ENCODE results near the gene TFAP2A.
A peak's percentile ranks its signal among the peaks of the same experiment; 100 is the strongest.

TFAP2A gene

GRCh38 chr6:10409233-10409721 lies 5.6 kb downstream of the TFAP2A start (continued):
- TF ChIP-seq ZNF792 (tag by site-specific recombination; IDR thresholded peaks at IDR 0.05): no peak
- 0 out of 2 replicates have a peak, but pooled peaks have one; percentile 27 for TF ChIP-seq ZXDB (tag by site-specific recombination; IDR thresholded peaks at IDR 0.05)
- peak; percentile 69 for TF ChIP-seq FEZF1 (tag by site-specific recombination; IDR thresholded peaks at IDR 0.05)
- TF ChIP-seq ZNF423 (tag by site-specific recombination; IDR thresholded peaks at IDR 0.05): no peak
- no peak for TF ChIP-seq ZNF16 (tag by site-specific recombination; IDR thresholded peaks at IDR 0.05; ENCODE audit: low read depth)
- TF ChIP-seq ZNF488 (tag by site-specific recombination; IDR thresholded peaks at IDR 0.05): no peak

- CTCF ChIA-PET: interaction anchor here (0.9 to 2.2 kb wide), 2 partner anchors 18 to 21 kb away, joined by 5 to 8 read pairs; no protein-coding TSS in a partner anchor
Measured at GRCh38 chr6:10408457-10408856, 6.4 kb downstream of the TFAP2A start.

GRCh38 chr6:10407674-10408054 lies 7.2 kb downstream of the TFAP2A start:
- peak overlapping the region; percentile 67 for H3K27ac ChIP-seq (ENCODE audit: extremely low read depth, low read depth, low read length)
- ChIA-PET POLR2A (interaction anchor here (4.2 kb wide), 2 partner anchors 7 to 11 kb away, joined by 37 to 97 read pairs; partner anchors contain the start of gene TFAP2A), CTCF (interaction anchor here (2.9 kb wide), 1 partner anchor 21 kb away, joined by 13 read pairs; no protein-coding TSS in a partner anchor)
- H3K36me3 ChIP-seq (ENCODE audit: control insufficient read depth in 2 of 2, insufficient read depth in 1 of 2, low read length in 2 of 2): peaks cover 3 to 50% of the 10 kb centered on the region in 2 experiments; a peak in 2 of 3 replicates
- H3K4me1 ChIP-seq (ENCODE audit: control insufficient read depth, insufficient read depth, low read length): peaks cover 38% of the 10 kb centered on the region
- H3K4me3 ChIP-seq (ENCODE audit: low read depth, low read length): peak overlapping the region; percentile 88
- H3K9me3 ChIP-seq (ENCODE audit: control insufficient read depth, insufficient read depth, low read depth, low read length): no peaks in the 10 kb centered on the region
- TF ChIP-seq ZNF610 (tag by site-specific recombination; IDR thresholded peaks at IDR 0.05; ENCODE audit: borderline replicate concordance): peak; percentile 35; the same call in 1 of the 2 replicates
- TF ChIP-seq ZEB2 (tag by site-specific recombination; IDR thresholded peaks at IDR 0.05): peak; percentile 94
- TF ChIP-seq ZNF362 (tag by site-specific recombination; IDR thresholded peaks at IDR 0.05): peak; percentile 7; the same call in 1 of the 2 replicates
- no peak for TF ChIP-seq ZNF140 (tag by site-specific recombination; IDR thresholded peaks at IDR 0.05)
- TF ChIP-seq ZSCAN30 (tag by site-specific recombination; IDR thresholded peaks at IDR 0.05): peak; percentile 89
- TF ChIP-seq KLF10 (tag by site-specific recombination; IDR thresholded peaks at IDR 0.05): peak; percentile 81
- peak; percentile 75 for TF ChIP-seq SCRT1 (tag by site-specific recombination; IDR thresholded peaks at IDR 0.05; ENCODE audit: borderline replicate concordance)
- TF ChIP-seq HIC1 (tag by site-specific recombination; IDR thresholded peaks at IDR 0.05): peak; percentile 57; the same call in 1 of the 2 replicates
- peak; percentile 24; the same call in 1 of the 2 replicates for TF ChIP-seq KLF1 (tag by site-specific recombination; IDR thresholded peaks at IDR 0.05)
- peak; percentile 42; the same call in 1 of the 2 replicates for TF ChIP-seq ZNF664 (tag by site-specific recombination; IDR thresholded peaks at IDR 0.05)
- TF ChIP-seq ZBTB1 (tag by site-specific recombination; IDR thresholded peaks at IDR 0.05): peak; percentile 40; the same call in 1 of the 2 replicates

More at GRCh38 chr6:10408457-10408856, 6.4 kb downstream of the TFAP2A start:
- TF ChIP-seq ZNF223 (tag by site-specific recombination; IDR thresholded peaks at IDR 0.05) (no peak), ELK4 (IDR thresholded peaks at IDR 0.05; ENCODE audit: borderline replicate concordance, low read depth, low read length) (no peak), ZFP69B (tag by site-specific recombination; IDR thresholded peaks at IDR 0.05) (no peak), ZNF302 (tag by site-specific recombination; IDR thresholded peaks at IDR 0.05; ENCODE audit: low read depth) (no peak), ZNF248 (tag by site-specific recombination; IDR thresholded peaks at IDR 0.05) (no peak), ZBTB10 (tag by site-specific recombination; IDR thresholded peaks at IDR 0.05) (no peak), ZNF837 (tag by site-specific recombination; IDR thresholded peaks at IDR 0.05) (no peak)
- Histone ChIP-seq H3K4me3 (ENCODE audit: low read depth, low read length) (peak overlapping the region; percentile 88), H3K27ac (ENCODE audit: extremely low read depth, low read depth, low read length) (peak overlapping the region; percentile 67; the same call in 1 of the 2 replicates), H3K4me1 (ENCODE audit: control insufficient read depth, insufficient read depth, low read length) (peaks cover 32% of the 10 kb centered on the region), H3K9me3 (ENCODE audit: control insufficient read depth, insufficient read depth, low read depth, low read length) (no peaks in the 10 kb centered on the region), H3K36me3 (ENCODE audit: control insufficient read depth in 2 of 2, insufficient read depth in 1 of 2, low read length in 2 of 2) (peaks cover 3 to 43% of the 10 kb centered on the region in 2 experiments; a peak in 2 of 3 replicates)
- POLR2A ChIA-PET: interaction anchor here (1.2 to 3.5 kb wide), 3 partner anchors 10 to 375 kb away, joined by 3 to 22 read pairs (median 5); no protein-coding TSS in a partner anchor

Measured in HEK293 (cell line).